HPDE6-E6E7 (cell line): Measurements from ENCODE around the gene ADAM12.

Experiments
- DNase-seq: peaks from one replicate; pipeline ENCODE4 v3.0.0; 2011; ENCODE audit warnings: missing footprints; ENCODE audit errors: extremely low spot score

The ADAM12 gene, protein sequence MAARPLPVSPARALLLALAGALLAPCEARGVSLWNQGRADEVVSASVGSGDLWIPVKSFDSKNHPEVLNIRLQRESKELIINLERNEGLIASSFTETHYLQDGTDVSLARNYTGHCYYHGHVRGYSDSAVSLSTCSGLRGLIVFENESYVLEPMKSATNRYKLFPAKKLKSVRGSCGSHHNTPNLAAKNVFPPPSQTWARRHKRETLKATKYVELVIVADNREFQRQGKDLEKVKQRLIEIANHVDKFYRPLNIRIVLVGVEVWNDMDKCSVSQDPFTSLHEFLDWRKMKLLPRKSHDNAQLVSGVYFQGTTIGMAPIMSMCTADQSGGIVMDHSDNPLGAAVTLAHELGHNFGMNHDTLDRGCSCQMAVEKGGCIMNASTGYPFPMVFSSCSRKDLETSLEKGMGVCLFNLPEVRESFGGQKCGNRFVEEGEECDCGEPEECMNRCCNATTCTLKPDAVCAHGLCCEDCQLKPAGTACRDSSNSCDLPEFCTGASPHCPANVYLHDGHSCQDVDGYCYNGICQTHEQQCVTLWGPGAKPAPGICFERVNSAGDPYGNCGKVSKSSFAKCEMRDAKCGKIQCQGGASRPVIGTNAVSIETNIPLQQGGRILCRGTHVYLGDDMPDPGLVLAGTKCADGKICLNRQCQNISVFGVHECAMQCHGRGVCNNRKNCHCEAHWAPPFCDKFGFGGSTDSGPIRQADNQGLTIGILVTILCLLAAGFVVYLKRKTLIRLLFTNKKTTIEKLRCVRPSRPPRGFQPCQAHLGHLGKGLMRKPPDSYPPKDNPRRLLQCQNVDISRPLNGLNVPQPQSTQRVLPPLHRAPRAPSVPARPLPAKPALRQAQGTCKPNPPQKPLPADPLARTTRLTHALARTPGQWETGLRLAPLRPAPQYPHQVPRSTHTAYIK

DNA sequence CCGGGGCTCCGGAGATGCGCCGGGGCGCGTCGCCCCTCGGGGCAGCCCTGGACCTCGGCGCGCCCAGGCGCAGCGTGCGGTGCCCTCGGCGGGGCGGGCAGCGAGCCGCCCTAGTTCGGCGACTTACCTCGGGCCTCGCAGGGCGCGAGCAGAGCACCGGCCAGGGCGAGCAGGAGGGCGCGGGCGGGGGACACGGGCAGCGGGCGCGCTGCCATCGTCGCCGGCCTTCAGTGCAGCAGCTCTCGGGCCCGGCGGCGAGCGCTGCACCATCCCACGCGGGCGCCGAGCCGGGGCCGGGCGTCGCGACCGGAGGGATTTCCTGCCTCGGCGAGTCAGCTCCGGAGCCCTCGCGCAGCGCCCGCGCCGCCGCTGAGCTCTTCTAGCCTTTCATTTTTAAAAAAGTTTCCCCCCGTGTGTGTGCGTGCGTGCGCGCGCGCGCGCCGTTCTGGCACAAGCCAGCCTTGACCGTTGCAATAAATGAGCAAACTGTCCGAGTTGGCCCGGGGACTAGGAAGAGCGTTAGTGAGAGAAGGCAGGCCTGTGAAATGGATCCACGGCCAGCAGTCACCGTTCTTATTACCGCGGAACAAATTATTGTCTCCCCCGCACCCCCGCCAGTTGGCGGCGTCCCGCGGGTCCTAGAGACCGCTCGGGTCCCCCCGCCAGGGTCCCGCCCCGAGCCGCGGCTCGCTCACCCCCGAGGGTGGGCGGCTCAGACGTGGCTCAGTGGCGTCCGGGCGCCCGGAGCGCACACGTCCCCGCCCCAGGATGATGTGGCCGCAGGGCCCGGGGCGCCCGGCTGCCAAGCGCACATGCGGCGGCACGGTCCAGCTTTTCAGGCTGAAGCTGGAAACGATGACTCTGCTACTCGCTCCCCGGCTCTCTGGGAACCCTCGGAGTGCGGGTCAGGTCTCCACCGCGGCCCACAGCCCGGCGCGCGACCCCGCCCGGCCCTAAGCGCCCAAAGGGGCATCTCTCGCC, at the start of gene ADAM12:
Gene ADAM12 (minus strand): TSS at position 547 of the 981 bp plus-strand sequence. CDS start 332 bp downstream, at position 215.
- no peak for DNase-seq

DNA sequence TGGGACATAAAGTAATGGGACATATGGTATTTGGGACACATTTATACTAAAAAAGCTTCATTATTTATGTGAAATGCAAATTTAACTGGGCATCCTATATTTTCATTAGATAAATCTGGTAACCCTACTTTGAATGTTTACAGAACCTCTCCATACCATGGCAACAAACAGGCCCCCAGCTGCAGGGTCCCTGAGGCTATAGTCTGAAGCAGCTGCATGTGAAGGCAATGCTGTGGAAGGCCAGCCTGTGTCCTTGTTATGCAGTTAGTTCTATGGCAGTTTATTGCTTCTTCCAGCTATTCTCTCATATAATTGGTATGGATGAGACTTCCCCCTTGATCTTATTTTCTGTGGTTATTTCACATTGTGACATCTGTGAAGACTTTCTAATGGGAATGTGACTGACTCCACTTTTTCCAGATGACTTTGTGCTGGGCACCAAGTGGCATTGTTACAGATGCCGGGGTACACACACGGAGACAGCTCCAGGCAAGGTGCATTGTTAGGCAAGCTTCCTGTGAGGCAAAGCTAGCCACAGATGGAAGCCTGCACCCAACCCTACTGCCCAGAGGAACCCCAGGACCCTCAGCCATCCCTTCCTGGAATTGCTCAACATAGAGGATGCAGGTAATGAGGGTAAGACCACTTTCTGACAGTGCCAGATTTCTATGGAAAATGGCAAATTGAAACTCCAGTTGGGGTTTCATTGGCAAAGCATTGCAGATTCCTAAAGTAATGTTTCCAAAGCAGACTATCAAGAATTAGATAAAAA, 49.5 kb upstream of the ADAM12 start:
- DNase-seq: no peak

DNA sequence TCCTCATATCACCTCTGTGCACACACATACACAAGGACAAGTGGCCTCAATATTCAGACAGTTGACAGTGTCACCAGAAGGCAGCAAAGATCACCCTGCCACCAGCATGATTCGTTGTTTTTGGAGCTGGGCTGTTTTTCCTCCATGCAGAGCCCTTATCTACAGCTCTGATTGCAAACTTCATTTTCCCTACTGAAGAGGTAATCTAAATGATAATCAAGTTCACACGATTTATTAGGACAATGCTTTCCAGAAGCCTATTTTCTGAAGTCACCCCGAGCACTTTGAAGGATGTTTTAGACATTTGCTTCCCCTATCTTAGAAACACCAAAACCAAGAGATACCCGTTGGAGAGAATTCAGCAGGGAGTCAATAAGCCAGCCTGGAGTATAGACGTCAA, 46.0 kb upstream of the ADAM12 start:
- DNase-seq: no peak

DNA sequence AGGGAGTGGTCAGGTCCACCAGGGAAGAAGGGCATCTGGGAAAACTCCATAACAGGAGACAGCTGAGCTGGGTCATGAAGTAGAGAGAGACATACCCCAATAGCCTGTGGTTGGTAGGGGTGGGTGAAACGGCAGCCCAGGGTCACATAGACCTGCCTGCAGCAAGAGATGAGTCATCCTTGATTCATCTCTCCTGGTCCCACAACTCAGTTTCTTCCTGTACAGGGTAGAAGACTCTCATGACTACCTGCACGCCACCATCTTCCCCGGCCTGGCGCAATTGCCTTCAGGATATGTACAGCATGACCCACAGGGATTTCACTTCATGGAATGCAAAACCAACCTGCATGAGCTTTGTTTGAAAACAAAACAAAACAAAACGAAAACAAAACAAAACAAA, 45.1 kb upstream of the ADAM12 start:
- no peak for DNase-seq

DNA sequence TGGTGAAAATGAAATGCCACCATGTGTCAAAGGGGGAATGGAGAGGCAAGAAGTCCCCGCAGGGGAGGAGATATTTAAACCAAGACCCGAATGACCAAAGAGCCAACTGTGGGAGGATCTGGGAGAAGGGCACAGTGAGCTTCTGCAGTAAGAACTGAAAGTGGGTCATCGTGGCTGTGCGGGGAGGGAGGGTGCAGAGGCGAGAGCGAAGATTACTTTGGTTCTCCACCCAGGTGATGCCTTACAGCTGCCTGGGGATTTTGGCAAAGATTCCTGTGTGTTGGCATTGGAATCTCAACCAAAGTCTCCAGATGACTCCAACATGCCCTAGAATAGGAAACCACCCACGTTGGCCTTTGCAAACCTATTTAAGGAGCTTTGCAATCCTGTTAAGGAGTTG, 44.2 kb upstream of the ADAM12 start:
- no peak for DNase-seq

DNA sequence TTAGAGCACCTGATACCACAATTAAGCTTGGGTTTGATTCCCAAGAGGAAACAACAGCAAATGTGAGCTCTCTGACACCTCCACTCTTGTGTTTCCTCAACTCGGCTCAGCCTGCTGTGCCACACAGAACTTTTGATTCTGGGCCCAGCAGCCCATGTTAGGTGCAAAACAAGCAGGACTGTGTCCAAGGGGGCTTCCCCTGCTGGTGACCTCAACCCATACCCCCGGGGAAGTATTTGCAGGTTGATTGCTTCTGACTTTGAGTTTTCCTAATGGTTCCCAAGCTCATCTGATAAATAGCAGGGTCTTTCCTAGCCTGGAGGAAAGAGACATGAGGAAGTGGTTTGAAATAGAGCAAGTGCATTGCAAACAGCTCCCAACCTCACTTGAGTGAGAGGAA, 43.5 kb upstream of the ADAM12 start:
- DNase-seq: no peak

DNA sequence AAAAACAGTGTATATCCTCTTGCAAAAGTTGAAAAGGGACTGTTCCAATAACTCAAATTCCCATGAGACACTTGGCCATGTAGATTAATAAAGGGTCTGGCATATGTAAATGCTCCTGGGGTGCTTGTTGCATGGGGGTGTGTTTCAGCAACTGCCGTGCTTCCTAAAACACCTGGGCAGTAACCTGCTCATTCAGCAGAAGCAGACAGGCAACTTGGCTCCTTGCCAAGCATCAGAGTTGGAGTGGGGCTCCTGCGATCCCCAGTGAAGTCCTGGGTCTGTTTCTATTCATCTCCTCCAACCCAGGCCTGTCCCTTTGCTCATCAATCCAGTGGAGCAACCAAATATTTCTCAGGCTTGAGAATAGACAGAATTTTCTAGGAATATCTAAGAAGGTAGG, 42.2 kb upstream of the ADAM12 start:
- DNase-seq: no peak

DNA sequence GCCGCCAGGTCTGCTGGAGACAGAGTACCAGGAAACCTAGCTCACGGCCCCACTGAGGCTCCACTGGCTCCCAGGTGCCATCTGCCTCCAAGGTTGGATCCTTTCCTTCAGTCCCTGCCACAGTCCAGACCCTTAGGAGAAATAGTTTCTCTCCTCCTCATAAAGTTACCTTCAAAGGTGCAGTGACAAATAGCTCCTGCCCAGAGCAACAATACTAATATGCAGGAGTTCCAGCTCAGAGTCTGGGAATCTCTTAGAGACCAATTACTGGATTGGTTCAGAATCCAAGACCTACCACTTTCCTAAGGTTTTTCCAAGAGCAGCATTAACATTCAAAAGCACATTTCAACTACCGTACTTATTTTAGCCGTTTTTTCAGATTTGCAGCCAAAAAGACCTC, 41.0 kb upstream of the ADAM12 start:
- no peak for DNase-seq

DNA sequence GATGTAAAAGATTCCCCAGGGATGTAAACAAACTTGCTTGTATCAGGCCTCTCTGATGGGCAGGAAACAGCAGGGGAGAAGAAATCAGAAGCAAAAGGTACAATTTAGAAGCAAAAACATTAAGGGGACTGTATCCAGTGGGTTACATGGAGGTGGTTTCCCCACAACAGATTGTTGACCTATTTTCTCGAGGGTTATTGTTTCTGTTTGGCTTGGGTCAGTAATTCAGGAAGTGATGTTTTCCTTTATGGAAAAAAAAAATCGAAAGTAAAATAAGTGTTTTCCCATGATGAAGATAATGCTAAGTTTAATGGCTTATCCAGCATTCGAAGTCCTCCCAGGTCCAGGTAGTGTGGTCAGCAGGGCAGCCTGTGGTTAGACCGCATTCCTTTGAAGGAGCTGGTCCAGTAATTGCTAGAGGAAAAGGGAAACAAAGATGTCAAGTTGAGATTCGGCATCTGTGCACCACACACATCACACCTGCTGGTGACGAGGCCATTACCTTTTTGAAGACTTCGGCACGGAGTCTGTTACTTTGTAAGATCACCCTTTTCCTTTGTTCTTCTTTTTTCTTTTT, 37.3 kb upstream of the ADAM12 start:
- no peak for DNase-seq

DNA sequence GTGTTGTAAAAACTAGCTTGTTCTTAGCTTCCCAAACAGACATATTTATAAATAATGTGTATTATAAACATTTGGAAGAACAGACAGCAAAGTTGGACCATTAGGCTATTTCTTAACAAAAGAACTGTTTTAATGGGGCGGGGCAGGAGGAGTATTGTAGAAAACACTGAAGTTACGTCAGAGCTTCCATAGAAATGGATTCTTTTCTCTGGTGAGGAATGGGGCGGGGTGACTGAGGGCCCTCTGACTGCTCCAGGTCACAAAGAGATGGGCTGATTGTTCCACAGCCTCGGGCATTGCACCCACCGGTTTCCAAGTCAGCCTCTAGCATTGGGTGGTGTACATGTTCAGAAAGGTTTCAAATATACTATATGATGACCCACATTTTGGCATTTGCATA, 36.8 kb upstream of the ADAM12 start:
- DNase-seq: no peak

DNA sequence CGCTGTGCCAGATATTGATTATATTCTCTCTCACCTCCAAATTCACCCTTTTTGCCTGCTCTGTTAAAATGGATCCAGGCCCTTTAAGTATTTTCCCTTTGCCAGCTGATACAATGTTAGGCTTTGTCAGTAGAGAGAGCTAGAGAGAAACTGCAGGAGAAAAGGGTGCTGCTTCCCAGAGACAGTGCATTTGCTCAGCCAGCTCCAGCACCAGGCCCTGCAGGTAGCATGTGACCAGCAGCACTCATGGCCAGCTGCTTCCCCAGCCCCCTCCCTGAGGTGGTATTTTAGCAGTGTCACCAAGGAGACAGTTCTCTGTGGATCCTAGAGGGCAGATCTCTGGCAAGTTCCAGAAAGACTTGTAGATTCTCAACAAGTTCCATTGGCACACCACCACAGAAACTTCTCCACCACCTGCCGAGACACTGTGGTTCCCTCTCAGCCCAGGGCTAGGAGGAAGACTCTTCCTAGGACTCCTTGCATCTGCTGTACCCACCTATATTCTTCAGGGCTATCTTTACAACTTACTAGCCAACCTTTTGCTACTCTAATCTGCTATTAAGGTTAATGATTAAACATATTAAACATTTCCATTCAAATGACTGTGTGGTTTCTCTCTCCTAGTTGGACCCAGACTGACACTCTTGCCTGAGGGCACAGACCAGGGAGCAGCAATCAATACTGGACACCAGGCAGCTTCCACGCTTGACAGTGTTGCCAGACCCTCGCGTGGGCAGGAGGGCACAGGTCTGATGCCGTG, 35.6 kb upstream of the ADAM12 start:
- no peak for DNase-seq

DNA sequence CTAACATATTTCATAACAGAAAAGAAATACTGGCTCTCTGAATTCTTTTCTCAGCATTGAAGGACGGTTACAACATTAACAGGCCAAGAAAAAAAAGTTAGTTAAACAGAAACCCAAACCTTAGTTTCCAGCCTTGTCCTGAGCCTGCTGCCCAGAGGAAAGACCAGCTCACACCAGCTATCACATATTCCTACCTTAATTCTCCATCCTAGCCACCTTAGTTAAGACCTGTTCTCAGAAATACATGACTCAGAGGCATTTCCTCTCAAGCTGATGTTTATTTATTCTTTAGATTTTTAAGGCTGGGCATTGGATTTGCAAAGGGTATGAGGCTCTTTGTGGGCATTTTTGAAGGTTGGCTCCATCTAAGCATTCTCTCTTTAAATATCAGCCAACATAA, 34.3 kb upstream of the ADAM12 start:
- no peak for DNase-seq

DNA sequence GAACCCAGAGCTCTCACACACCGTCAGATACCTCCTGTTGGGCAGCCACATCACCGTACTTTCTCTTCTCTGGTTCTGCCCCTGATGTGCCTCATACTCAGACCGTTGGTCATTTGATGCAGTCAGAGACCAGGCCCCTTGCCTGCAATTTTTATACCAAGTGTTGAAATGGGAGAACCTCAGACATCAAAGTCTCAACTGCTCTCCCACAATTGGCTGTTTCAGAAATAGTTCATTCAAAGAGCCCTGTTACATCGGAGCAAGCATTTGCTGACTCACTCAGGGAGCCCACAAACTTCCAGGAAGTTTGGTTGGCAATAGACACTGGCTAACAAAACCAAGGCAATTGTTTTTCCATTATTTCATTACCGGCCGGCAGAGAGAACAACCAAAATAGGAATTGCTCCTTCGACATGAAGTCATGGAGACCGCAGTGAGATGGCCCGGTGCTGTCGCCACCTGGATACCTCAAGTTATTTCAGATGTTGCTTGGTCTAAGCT, 33.5 kb upstream of the ADAM12 start:
- DNase-seq: no peak

DNA sequence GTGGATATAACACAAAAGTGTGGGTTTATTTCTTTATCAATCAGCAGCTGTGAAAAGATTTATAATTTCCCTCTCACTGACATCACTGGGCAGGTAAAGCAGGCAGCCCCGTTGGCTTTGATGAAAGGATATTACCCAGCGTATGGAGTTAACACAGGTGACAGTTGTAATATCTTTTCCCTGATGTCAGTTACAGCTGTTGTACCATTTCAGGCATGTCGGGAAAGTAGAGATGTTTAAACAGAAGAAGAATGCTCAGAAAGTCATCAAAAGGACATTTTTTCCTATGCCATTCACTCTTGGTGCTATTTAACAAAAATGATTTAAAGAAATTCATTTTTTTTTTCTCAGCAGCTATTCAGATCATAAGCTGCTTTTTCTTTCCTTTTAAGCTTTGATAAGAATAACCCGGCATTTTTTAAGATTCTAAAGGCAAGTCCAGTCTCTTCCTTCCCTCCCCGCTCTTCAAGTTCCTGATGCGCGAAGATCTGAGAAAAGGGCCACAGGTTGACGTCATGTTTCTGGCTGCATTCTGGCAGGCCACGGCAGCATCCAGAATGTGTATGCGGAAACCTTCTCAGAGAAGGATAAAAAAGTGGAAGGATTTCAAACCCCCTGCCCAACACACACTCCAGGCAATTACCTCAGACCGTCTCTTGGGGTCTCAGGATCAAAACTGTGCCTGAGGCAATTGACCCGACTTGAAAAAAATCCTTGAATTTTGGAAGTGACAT, 32.5 kb upstream of the ADAM12 start:
- no peak for DNase-seq

DNA sequence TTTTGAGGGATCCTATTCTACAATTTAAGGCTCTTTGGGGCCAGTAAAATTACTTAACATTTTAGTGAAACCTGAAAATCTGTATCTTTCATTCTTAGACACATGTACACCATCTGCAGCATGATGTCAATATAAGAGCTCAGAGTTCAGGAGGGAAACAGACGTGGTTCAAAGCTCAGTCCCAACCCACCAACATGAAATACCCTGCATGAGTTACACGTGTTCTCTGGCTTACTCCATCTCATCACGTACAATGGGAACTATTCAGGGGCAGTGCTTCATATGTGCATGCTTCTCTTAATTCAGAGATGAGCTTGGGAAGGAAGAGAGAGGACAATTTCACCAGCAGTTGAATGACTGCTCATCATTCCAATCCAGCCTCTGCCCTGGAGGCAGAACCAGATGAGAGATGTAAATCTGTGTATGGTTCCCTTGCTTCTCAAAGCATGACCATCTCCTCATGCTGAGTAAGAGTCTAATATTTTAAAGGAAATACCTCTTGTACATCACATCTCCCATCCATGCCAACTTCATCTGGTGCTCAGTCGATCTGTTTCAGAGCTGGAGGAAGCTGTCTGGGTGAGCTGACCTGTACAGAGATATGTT, 29.0 kb upstream of the ADAM12 start:
- DNase-seq: no peak

DNA sequence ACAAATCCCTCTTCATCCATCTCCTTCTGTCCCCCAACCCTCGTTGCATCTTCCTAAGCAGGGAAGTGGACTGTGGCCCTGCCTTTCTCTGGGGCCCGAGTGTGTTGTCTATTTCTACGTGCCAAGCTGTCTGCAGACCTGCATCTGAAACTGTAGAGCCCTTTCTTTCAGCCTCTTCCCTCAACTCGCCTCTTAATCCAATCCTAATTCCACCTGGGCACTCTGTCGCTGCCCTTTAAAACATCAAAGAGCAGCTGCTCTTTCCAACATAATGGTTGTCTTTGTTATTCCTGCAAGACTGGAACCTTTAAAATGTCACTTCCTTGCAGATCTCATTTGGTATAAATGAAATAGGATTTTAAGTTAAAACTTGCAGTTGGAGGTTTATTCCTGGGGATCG, 21.5 kb upstream of the ADAM12 start:
- no peak for DNase-seq

DNA sequence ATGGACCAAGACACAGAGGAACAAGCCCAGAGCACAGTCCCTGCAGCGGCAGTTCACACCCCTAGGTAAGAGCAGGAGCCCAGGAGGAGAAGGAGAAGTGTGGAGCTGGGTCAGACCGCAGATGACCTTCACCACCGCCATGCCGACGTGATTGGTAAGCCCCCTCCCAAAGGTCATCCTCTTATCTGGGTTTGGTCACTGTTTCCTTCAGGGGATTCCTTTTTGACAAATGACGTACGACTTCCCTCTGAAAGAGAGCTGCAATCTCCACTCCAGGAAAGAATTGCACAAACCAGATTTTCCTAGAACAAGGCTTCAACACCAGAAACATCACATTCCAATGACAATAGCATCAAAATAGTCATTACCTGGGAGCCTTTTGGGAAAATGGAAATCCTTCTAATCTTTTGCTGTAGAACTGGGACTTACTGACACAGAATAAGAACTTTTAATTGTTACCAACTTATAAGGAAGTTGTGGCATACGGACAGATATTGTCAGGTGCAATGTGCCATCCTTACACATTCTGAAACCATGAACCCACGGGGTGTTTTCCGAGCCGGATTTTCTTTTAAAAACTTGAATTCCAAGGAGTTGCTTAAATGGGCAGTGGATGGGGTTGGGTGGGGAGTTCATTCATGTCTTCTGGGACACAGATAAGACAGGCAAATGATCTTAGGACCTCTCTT, 20.8 kb upstream of the ADAM12 start:
- DNase-seq: no peak

DNA sequence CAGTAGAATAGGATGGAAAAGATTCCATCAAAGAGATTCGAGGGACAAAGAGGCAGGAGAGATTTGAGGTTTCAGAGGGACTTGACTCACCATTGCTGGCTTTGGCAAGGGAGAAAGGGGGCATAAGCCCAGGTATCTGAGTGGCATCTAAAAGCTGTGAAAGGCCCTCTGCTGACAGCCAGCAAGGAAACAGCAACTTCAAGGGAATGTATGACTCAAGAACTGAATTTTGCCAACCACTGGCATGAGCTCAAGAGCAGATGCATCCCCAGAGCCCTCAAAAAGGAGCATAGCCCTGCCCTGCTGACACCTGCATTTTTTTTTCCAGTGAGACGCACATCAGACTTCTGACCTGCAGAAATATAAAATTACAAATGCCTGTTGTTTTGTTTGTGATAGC, 19.6 kb upstream of the ADAM12 start:
- no peak for DNase-seq
